GM15510 (cell line): ENCODE results near the gene CEP170B.

Source experiments
- POLR2A ChIP-seq: IDR thresholded peaks from 3 replicates; pipeline ENCODE4 v1.6.1; 2011; ENCODE audit warnings: borderline replicate concordance; ENCODE audit not compliant: insufficient read length; ENCODE audit errors: extremely low read depth

Gene CEP170B

DNA sequence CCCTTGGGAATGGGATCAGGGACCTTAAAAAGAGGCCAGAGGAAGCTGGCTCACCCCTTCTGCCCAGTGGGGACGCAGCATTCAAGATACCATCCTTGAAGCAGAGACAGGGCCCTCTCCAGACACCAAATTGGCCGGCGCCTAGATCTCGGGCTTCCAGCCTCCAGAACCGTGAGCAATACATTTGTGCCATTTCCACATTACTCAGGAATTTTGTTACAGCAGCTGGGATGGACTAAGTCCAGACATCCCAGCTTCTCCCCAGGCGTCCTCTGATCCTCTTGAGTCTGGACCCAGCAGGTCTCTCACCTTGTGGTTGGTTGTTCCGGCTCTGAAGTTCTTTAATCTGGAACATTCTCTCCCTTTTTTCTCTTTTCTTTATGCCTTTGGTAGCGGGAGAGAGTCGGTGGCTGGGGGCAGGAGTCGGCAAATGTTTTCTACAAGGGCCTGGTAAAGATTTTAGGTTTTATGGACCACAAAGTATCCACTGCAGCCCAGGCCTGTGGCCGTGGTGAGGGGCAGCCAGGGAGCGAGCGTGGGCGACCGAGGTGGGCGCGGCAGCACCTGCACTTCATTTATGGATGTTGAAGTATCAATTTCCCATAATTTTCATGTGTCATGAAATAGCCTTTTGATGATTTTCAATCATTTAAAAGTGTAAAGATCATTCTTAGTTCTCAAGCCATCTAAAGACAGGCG lies 4.8 kb downstream of the CEP170B start:
- no peak for TF ChIP-seq POLR2A

DNA sequence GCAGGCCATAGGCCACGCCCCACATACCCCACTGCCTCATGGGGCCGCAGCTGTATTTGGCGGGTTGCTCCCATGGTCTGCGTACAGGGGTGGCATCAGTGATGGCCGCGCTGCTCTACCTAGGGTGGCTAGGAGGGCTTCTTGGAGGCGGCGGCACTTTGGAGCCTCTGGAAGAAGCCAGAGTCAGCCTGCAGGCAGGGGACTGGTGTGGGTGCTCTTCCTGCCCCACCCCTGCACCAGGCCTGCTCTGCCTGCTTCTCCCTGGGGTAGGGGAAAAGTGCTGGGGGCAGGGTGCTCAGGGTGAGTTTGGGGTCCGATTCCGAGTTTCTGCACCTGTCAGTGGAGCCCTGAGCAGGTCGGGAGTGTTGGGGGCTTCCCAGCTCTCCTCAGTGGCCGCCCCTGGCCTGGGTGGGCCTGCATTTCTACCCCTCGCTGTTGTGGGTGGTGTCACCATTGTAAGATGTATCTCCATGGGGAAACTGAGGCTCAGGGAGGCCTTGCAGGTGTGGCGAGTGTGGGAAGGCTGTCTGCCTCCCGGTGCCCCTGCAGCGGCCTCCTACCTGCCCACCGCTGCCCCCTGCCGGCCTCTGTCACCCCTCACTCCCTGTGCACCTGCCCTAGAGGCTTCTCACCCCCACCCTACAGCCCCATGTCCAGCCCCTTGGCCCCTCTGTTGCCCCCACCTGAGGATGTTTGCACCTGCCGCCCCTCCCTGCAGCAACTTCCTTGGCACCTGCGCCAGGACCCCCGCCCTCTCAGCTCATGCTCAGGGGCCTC lies 5.5 kb downstream of the CEP170B start:
- TF ChIP-seq POLR2A, result no peak

DNA sequence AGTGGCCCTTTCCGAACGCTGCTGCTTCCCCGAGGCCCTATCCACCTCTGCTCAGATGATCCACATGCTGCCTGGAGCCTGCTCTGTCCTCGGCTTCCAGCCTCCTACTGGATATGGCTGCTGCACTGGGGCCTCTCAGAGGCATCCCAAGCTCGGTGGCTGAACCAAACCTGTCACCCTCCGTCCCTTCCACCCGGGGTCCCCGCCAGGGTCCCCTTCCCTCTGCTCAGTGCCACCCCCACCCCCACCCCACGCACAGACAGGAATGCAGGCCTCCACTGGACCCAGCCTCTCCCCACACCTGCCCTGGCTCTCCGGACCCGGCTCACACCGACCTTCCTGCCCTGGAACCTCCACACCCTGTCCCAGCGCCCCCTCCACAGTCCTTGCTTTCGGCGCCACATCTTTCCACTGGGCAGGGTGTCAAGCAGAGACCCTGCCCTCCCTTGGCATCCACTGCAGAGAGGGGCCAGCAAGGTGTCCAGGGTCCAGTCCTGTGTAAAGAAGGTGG lies 6.1 kb downstream of the CEP170B start:
- TF ChIP-seq POLR2A, result no peak

DNA sequence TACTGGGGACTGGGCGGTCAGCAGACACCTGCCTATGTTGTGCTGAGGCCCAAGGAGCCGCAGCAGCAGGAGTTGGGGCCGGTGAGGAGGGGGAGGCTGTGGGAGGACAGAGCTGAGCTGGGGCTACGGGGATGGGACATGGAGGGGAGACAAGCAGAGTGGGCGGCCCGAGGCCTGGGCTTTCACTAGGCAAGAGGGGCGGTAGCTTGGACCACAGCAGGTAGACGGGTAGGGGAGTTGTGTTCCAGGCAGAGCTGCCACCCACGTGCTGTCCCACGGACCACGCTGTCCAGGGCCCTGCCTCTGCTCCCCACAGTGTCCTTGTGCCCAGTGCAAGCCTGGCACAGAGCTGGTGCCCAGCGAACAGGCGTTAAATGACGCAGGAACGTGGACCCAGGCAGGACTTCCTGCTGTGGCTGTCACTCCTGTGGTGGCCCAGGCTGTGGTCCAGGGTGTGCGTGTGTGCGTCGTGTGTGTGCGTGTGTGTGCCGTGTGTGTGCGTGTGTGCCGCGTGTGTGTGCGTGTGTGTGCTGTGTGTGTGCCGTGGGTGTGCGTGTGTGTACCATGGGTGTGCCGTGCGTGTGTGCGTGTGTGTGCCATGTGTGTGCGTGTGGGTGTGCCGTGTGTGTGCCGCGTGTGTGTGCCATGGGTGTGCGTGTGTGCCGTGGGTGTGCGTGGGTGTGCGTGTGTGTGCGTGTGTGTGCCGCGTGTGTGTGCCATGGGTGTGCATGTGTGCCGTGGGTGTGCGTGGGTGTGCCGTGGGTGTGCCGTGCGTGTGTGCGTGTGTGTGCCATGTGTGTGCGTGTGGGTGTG lies 6.8 kb downstream of the CEP170B start:
- TF ChIP-seq POLR2A, result no peak

DNA sequence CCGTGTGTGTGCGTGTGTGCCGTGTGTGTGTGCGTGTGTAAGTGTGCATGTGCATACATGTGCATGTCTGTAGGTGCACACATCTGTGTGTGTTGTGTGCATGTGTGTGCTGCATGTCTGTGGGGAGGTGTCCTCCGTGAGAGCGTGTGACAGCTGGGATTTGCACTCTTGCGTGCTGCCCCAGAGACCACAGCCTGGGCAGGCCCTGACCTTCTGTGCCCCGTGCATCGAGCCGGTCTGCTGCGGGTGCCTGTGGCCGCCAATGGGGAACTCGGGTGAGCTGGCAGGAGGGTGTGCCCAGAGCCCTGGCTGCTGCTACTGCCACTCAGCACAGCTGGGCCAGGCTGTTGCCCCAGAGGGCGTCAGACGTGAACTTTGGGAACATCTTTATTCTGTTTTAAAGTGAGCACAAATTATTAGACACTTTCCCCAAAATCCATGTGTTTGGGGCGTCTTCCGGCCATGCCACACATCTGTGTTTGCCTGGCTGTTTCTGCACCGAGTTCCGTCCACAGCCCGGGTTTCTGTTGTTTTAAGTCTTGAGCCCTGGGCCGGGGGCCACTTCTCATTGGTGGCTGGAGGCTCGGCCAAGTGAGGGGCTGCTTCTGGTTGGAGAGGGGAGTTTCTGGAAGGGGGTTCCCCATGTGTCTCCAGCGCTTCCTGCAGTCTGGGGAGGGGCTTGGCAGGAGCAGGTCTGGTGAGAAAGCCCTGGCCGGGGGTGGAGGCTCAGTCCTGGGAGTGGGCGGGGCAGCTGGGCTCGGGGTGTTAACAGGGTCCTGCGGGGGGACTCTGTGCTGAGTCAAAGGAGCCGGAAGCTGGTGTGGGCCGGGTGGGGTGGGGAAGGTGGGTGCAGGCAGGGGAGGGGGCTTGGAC lies 7.6 kb downstream of the CEP170B start:
- TF ChIP-seq POLR2A, result no peak

DNA sequence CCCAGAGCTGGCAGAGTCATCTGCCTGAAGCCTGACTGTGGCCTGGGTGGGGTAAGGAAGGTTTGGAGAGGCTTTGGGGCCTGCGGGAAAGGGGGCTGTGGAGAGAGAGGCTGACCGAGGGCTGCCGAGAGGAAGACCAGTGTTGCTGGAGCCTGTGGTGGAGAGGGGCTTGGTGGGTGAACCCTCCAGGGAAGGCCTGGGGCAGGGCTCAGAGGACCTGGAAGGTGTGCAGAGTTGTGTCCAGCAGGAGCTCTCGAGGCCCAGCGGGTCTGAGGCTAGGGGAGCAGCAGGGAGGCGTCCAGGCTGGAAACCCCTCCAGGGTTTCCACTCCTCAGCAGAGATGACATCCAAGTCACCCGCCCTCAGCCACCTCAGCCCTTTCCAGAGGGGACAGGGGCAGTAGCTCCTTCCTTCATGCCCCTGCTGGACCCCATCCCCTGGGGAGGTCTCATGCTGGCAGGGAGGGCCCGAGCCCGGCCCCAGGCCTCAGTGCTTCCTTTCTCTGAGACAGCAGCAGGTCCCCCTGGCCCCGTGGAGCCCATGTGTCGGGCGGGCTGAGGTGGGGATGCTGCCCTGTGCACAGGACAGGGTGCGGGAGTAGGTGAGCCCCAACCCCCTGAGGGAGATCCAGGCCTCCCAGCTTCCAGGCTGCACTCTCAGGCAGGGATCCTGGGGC lies 8.4 kb downstream of the CEP170B start:
- TF ChIP-seq POLR2A, result no peak

DNA sequence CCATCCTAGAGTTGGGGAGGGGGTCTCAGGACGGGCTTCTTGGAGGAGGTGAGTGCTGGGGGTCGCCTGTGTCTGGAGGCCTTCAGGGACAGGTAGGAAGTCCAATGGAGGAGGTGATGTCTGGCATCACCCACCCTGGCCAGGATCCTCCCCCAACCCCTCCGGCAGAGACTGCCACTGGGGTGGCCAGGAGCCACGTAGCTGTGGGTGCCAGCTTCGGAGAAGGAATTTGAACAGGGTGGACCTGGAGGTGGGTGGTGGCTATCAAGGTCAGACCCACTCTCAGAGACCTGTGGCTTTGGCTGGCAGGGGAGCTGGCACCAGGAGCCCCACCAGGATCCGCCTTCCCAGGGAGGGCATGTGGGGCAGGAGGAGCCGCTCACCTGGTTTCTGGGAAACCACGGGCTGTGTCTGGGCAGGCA lies 9.1 kb downstream of the CEP170B start:
- TF ChIP-seq POLR2A, result no peak

DNA sequence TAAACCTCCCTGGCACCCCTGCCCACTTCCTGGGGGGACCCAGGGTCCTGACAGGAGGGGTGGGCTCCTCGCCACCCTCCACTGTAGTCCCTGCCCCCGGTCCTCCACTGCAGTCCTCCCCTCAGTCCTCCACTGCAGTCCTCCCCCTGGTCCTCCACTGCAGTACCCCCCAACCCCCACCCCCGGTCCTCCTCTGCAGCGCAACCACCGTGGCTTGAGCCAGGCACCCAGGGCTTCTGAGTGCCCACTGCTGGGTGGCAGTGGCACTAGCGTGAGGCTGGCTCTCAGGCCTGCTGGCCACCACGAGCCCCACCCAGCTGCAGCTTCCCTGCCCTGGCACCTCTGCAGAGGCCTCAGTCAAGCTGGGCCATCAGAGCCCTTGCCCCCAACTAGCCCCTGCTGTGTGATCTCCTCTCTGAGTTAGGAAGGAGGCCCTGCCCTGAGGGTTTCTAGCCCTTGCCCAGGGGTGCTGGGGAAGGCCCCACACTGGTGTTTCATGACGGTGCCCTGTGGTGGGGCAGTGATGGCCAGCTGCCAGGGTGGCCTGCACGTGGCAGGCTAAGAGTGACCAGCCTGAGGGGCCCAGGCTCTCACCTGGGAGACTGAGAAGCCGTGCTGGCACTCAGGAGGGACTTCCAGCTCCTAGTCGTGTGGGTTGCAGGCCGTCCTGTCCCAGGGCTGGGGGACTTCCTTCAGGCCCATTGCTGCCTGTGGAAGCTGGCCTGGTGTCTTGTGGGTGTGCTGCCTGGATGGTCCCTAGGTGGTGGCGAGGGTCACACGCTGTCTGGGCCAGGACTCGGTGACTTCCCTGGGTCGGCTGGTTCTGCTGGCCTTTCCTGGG lies 9.7 kb downstream of the CEP170B start:
- TF ChIP-seq POLR2A, result no peak

DNA sequence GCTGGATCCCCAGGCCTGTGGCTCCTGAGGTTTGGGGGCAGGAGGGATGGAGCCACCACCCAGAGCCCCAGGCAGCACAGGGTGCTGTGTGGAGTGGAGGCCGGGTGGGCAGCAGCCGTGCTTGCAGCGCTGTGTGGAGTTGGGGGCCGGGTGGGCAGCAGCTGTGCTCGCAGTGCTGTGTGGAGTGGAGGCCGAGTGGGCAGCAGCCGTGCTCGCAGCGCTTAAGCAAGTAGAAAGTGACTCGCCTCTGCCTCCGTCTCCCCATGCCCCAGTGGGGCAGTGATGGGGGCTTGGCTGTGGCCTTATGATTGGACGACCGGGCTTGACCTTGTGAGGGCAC lies 10.3 kb downstream of the CEP170B start:
- no peak for TF ChIP-seq POLR2A

DNA sequence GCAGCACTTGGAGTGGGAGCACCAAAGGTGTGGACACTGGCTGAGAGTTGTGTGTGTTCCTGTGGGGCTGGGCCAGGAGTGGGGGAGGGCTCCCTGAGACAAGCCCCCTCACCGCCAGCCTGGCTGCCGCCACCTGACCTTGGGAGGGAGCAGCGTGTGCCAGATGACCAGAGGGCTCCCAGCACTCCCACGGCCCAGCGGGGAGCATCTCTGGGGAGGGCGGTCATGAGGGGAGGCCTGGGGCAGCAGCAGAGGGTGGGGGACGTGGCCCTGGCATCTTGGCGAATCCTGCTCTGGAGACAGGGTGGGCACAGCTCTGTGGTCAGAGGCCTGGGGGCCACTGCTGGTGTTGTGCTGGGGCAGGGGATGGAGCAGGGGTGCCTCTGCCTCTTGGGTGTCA lies 10.7 kb downstream of the CEP170B start:
- no peak for TF ChIP-seq POLR2A

DNA sequence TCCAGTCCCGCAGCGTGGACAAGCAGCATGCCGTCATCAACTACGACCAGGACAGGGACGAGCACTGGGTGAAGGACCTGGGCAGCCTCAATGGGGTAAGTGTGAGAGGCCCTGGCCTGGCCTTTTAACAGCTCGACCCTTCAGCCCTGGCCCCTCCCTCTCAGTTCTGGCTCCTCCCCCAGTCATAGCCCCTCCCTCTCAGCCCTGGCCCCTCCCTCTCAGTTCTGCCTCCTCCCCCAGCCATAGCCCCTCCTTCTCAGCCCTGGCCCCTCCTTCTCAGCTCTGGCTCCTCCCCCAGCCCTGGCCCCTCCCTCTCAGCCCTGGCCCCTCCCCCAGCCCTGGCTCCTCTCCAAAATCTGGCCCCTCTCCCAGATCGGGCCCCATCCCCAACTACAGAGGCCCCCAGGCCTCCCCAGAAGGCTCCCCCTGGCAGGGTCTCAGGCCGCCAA lies 11.2 kb downstream of the CEP170B start:
- TF ChIP-seq POLR2A, result no peak

DNA sequence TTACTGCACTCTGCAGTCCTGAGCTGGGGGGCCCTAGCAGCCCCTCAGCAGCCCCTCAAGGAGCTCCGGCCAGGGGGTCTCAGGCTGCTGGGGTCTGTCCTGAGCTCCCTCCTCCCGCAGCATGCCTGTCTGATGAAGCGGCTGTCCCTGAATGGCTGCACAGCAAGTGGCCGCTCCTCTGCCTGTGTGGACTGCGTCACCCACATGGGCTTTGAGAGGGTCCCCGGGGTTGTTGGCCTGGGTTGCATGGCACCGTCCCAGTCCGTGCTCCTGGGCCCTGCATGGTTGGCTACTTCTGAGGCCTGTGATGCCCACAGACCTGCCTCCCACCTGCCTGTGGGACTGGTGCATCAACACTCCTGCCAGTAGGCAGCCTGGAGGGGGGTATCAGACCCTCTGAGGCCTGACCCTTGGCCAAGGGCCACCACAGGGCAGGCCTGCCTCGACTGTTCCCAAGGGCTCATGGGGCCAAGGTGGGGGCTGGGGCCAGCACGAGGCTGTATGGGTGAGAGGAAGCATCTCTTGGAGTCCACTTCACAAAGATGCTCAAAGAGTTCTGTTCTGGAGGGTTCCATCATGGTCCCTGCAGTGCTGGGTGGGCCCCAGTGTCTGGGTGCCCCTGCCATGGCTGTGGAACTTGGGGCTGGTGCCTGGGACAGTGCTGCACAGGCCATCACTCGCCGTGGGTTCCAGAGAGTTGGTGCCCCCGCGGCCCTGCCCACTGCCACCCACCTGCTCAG lies 12.2 kb downstream of the CEP170B start:
- TF ChIP-seq POLR2A, result no peak

DNA sequence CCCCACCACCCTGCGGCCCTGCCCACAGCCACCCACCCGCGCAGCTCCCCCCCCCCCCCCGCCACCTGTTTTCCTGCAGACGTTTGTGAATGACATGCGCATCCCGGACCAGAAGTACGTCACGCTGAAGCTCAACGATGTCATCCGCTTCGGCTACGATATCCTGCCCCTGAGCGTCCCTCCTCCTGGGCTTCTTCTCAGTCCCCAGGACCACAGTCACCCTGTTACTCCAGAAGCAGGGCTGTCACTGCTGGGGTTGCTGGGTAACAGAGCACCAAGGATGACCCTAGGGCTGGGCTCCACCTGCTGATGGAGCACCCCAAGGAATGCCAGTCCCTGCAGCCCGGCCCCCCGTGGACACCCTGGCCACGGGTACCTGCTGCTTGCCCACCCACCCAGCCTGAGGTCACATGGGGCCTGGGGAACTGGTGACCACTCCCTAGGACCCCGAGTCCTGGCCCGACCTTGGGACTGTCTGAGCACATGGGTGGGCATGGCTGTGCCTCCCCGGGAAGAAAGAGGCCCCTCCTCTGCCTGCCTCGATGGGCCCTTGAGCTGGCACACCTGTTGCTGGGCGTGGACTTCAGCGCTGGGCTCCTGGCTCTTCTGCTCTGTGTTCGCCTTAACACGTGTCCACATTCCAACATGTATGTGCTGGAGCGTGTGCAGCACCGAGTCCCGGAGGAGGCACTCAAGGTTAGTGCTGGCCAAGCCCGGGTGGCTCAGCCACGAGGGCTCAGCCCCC lies 12.9 kb downstream of the CEP170B start:
- TF ChIP-seq POLR2A, result no peak
